PC-9 (cell line): ENCODE data around the gene NETO1. TPM values are rescaled to one million over a fixed set of nuclear protein-coding genes. Genes with fewer than 3 reads are reported as not detected.
A peak's percentile ranks its signal among the peaks of the same experiment; 100 is the strongest.

Experiments used
- BruUV-seq: library from RNA; stranded (reverse); fragments of 400-500 nt; replicated peaks from 2 replicates; lab custom pipeline; 2021; lab: Mats Ljungman, UMichigan
- CTCF ChIA-PET: fragments of 300-600 bp; sonication (Branson Sonifier 250); formaldehyde crosslinking; loops from one replicate; lab custom pipeline; 2022; ENCODE audit warnings: antibody characterized with exemption; lab: Charles Lee
- POLR2A ChIA-PET: fragments of 300-600 bp; sonication (Branson Sonifier 250); formaldehyde crosslinking; loops from one replicate; lab custom pipeline; 2022; ENCODE audit warnings: antibody characterized with exemption; ENCODE audit not compliant: unreplicated experiment; lab: Charles Lee
- DNase-seq, 2 experiments: peaks; one replicate each; pipeline versions ENCODE4 v3.0.0 to v3.0.0-alpha.2; 2015 to 2022; ENCODE audit warnings: mixed read lengths in 1 of 2
- H2AFZ ChIP-seq: fragments of 200-600 bp; sonication (generic); 2 replicates; pipeline ENCODE4 v1.8.1; 2017; ENCODE audit warnings: antibody characterized with exemption
- H3F3A ChIP-seq: fragments of 200-600 bp; sonication (generic); 2 replicates; pipeline ENCODE4 v1.8.1; 2017; ENCODE audit warnings: antibody characterized with exemption, mild to moderate bottlenecking, low read depth; ENCODE audit not compliant: insufficient read depth
- H3K27ac ChIP-seq: fragments of 200-600 bp; sonication (generic); 2 replicates; pipeline ENCODE4 v1.6.1; 2016; ENCODE audit warnings: mixed run types
- H3K27me3 ChIP-seq: fragments of 200-600 bp; sonication (generic); 2 replicates; pipeline ENCODE4 v1.6.1; 2016; ENCODE audit warnings: low read depth, mixed run types; ENCODE audit not compliant: insufficient read depth
- H3K36me3 ChIP-seq: fragments of 200-600 bp; sonication (generic); 2 replicates; pipeline ENCODE4 v1.6.1; 2016; ENCODE audit warnings: low read depth, mixed run types
- H3K4me1 ChIP-seq: fragments of 200-600 bp; sonication (generic); replicated peaks from 2 replicates; pipeline ENCODE4 v1.6.1; 2016; ENCODE audit warnings: mixed run types; ENCODE audit not compliant: insufficient read depth
- H3K4me2 ChIP-seq: fragments of 200-600 bp; sonication (generic); 2 replicates; pipeline ENCODE4 v1.6.1; 2017; ENCODE audit warnings: mixed run types
- H3K4me3 ChIP-seq: fragments of 200-600 bp; sonication (generic); 2 replicates; pipeline ENCODE4 v1.6.1; 2016; ENCODE audit warnings: mixed run types
- H3K79me2 ChIP-seq: fragments of 200-600 bp; sonication (generic); 2 replicates; pipeline ENCODE4 v1.6.1; 2017; ENCODE audit warnings: low read depth, mixed run types
- H3K9me2 ChIP-seq: fragments of 200-600 bp; sonication (generic); 2 replicates; pipeline ENCODE4 v1.8.1; 2017; ENCODE audit warnings: mild to moderate bottlenecking; ENCODE audit not compliant: insufficient read depth
- H3K9me3 ChIP-seq: fragments of 200-600 bp; sonication (generic); 2 replicates; pipeline ENCODE4 v1.8.1; 2016; ENCODE audit warnings: low read depth; ENCODE audit not compliant: insufficient read depth
- H4K20me1 ChIP-seq: fragments of 200-600 bp; sonication (generic); 2 replicates; pipeline ENCODE4 v1.8.1; 2017; ENCODE audit not compliant: insufficient read depth
- CTCF ChIP-seq: fragments of 200-600 bp; sonication (generic); conservative IDR thresholded peaks from 2 replicates; pipeline ENCODE4 v1.6.1; 2017; ENCODE audit warnings: mixed run types, antibody characterized with exemption, mild to moderate bottlenecking, moderate library complexity
- EZH2 ChIP-seq: fragments of 200-600 bp; sonication (generic); IDR thresholded peaks from 2 replicates; pipeline ENCODE4 v1.8.0; 2017; ENCODE audit warnings: antibody characterized with exemption, low read depth
- intact Hi-C: fragments of 100-400 bp; cut with micrococcal nuclease; formaldehyde crosslinking; loops from one replicate; pipeline ENCODE4 v1.10.0; 2022; ENCODE audit not compliant: unreplicated experiment
- total RNA-seq: library from RNA; stranded (reverse); gene quantifications from 2 replicates; pipeline ENCODE4 v1.2.3, GENCODE V29; 2021

NETO1 gene
- total RNA-seq, 1 experiment from 2014 or later = not detected

- no peaks in the 10 kb centered on the region for H3K4me1 ChIP-seq
- H3K9me3 ChIP-seq = no peaks in the 10 kb centered on the region
- no TSS peak for BruUV-seq
- H3F3A ChIP-seq = no peaks in the 10 kb centered on the region
- DNase-seq = no peak
- no peaks in the 10 kb centered on the region; the same call in 1 of the 2 replicates for H3K9me2 ChIP-seq
- H2AFZ ChIP-seq = no peak overlapping the region
- ChIA-PET POLR2A (no interaction called here), CTCF (no interaction called here)
- H3K27ac ChIP-seq = no peak overlapping the region
- no peak overlapping the region for H3K4me2 ChIP-seq
- H3K4me3 ChIP-seq = no peak overlapping the region
- no peaks in the 10 kb centered on the region; the same call in 1 of the 2 replicates for H4K20me1 ChIP-seq
- no peaks in the 10 kb centered on the region for H3K27me3 ChIP-seq
- no peak for TF ChIP-seq CTCF
- no peak for TF ChIP-seq EZH2
- no peaks in the 10 kb centered on the region for H3K79me2 ChIP-seq
- H3K36me3 ChIP-seq = no peaks in the 10 kb centered on the region
- intact Hi-C loops = no loop called here
Measured at GRCh38 chr18:72720116-72720515, 147.7 kb downstream of the NETO1 start.

GRCh38 chr18:72704202-72704601 lies 163.6 kb downstream of the NETO1 start:
- CTCF ChIA-PET = interaction anchor here (0.7 kb wide), 1 partner anchor 1264 kb away, joined by 3 read pairs; no protein-coding TSS in a partner anchor

GRCh38 chr18:72700961-72701710 lies 166.7 kb downstream of the NETO1 start:
- POLR2A ChIA-PET = no interaction called here
- no peak overlapping the region for H3K4me2 ChIP-seq

More at GRCh38 chr18:72704202-72704601, 163.6 kb downstream of the NETO1 start:
- H4K20me1 ChIP-seq = no peaks in the 10 kb centered on the region
- H3K9me2 ChIP-seq = no peaks in the 10 kb centered on the region
- no peaks in the 10 kb centered on the region for H3K27me3 ChIP-seq
- no peaks in the 10 kb centered on the region for H3K79me2 ChIP-seq
- H3K36me3 ChIP-seq = no peaks in the 10 kb centered on the region
- H3K4me3 ChIP-seq = no peak overlapping the region
- H2AFZ ChIP-seq = no peak overlapping the region
- H3K4me1 ChIP-seq = no peaks in the 10 kb centered on the region
- TF ChIP-seq CTCF = no peak
- TF ChIP-seq EZH2 = no peak
- intact Hi-C loops = no loop called here
- H3K9me3 ChIP-seq = no peaks in the 10 kb centered on the region
- no peak for DNase-seq
- POLR2A ChIA-PET = no interaction called here
- no peak overlapping the region for H3K27ac ChIP-seq
- no peaks in the 10 kb centered on the region for H3F3A ChIP-seq
- BruUV-seq = no TSS peak
- no peak overlapping the region for H3K4me2 ChIP-seq

More at GRCh38 chr18:72700961-72701710, 166.7 kb downstream of the NETO1 start:
- Histone ChIP-seq H3K9me3 (no peaks in the 10 kb centered on the region), H3K4me1 (no peaks in the 10 kb centered on the region), H4K20me1 (no peaks in the 10 kb centered on the region), H3K36me3 (no peaks in the 10 kb centered on the region), H3K27ac (no peak overlapping the region), H2AFZ (no peak overlapping the region), H3F3A (no peaks in the 10 kb centered on the region), H3K79me2 (no peaks in the 10 kb centered on the region), H3K4me3 (no peak overlapping the region), H3K9me2 (no peaks in the 10 kb centered on the region), H3K27me3 (no peaks in the 10 kb centered on the region)
- CTCF ChIA-PET = no interaction called here
- peak in 1 of 2 experiments; percentile 45 for DNase-seq
- BruUV-seq = no TSS peak
- intact Hi-C loops = loop anchor here (1.0 kb wide), 3 partner anchors 435 to 1641 kb away; no protein-coding TSS in a partner anchor
- TF ChIP-seq CTCF (peak; percentile 82), EZH2 (no peak)
